ENCODE measurements around the gene LRRC23.

Gene LRRC23

GRCh38 chr12:6961278-6961694, 56.7 kb downstream of the LRRC23 start:
- peaks cover 8% of the 10 kb centered on the region for H3K36me3 ChIP-seq (ENCODE audit: control insufficient read depth, insufficient read depth, low read length)
- H3K4me1 ChIP-seq (ENCODE audit: control insufficient read depth, insufficient read depth, low read length): peaks cover 42% of the 10 kb centered on the region
- peak overlapping the region; percentile 100 for H3K9ac ChIP-seq (ENCODE audit: low read length)
- H3K27me3 ChIP-seq (ENCODE audit: control insufficient read depth, insufficient read depth, low read length): no peaks in the 10 kb centered on the region
- no peaks in the 10 kb centered on the region for H3K9me3 ChIP-seq (ENCODE audit: control insufficient read depth, low read length)
- H3K4me3 ChIP-seq (ENCODE audit: low read length): peak overlapping the region; percentile 95

GRCh38 chr12:6961695-6962284, 57.2 kb downstream of the LRRC23 start:
- Histone ChIP-seq H3K4me3 (ENCODE audit: low read length) (peak overlapping the region; percentile 95), H3K9ac (ENCODE audit: low read length) (peak overlapping the region; percentile 100), H3K4me1 (ENCODE audit: control insufficient read depth, insufficient read depth, low read length) (peaks cover 45% of the 10 kb centered on the region), H3K27me3 (ENCODE audit: control insufficient read depth, insufficient read depth, low read length) (no peaks in the 10 kb centered on the region), H3K36me3 (ENCODE audit: control insufficient read depth, insufficient read depth, low read length) (peaks cover 8% of the 10 kb centered on the region), H3K9me3 (ENCODE audit: control insufficient read depth, low read length) (no peaks in the 10 kb centered on the region)

- Histone ChIP-seq H3K4me1 (ENCODE audit: control insufficient read depth, insufficient read depth, low read length) (peaks cover 51% of the 10 kb centered on the region), H3K4me3 (ENCODE audit: low read length) (peak overlapping the region; percentile 95), H3K36me3 (ENCODE audit: control insufficient read depth, insufficient read depth, low read length) (peaks cover 14% of the 10 kb centered on the region), H3K9me3 (ENCODE audit: control insufficient read depth, low read length) (no peaks in the 10 kb centered on the region), H3K27me3 (ENCODE audit: control insufficient read depth, insufficient read depth, low read length) (no peaks in the 10 kb centered on the region), H3K9ac (ENCODE audit: low read length) (peak overlapping the region; percentile 100)
Observed at GRCh38 chr12:6962285-6963015, 57.8 kb downstream of the LRRC23 start.

GRCh38 chr12:6963016-6963731, 58.6 kb downstream of the LRRC23 start:
- Histone ChIP-seq H3K4me1 (ENCODE audit: control insufficient read depth, insufficient read depth, low read length) (peaks cover 58% of the 10 kb centered on the region), H3K9ac (ENCODE audit: low read length) (peak overlapping the region; percentile 100), H3K36me3 (ENCODE audit: control insufficient read depth, insufficient read depth, low read length) (peaks cover 19% of the 10 kb centered on the region), H3K27me3 (ENCODE audit: control insufficient read depth, insufficient read depth, low read length) (no peaks in the 10 kb centered on the region), H3K4me3 (ENCODE audit: low read length) (peak overlapping the region; percentile 95), H3K9me3 (ENCODE audit: control insufficient read depth, low read length) (no peaks in the 10 kb centered on the region)
